ENCODE data around the gene TRERF1.

Gene TRERF1

DNA sequence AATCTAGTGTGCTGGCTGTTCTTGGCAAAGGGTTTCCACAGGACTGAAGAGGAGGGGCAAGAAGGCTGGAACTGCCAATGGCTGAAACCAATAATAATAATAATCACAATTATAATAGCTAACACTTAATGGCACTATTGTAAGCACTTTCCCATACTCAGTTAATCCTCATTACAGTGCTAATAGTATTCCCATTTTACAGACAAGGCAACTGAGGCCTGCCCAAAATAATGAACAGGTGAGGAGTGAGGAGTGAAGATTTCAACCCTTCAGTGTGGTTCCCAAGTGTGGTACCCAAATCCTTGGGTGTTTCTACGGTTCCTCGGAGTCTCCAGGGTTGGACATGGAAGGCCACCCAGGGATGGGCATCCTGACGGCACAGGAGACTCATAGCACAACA is 69.9 kb downstream of the TRERF1 start:
- Histone ChIP-seq H3K4me2 (ENCODE audit: low read depth, low read length, poor library complexity, severe bottlenecking) (no peak overlapping the region), H3K27me3 (ENCODE audit: low read length) (no peaks in the 10 kb centered on the region), H4K20me1 (ENCODE audit: low read depth, low read length) (no peaks in the 10 kb centered on the region), H3K4me3 (ENCODE audit: insufficient read depth, low read length, poor library complexity, severe bottlenecking) (no peak overlapping the region), H3K9me2 (replicated peaks; ENCODE audit: insufficient read depth, low read length) (no peaks in the 10 kb centered on the region), H3K79me2 (ENCODE audit: insufficient read depth, low read length) (no peaks in the 10 kb centered on the region), H3F3A (ENCODE audit: insufficient read depth) (no peaks in the 10 kb centered on the region), H3K27ac (ENCODE audit: low read depth, low read length) (no peak overlapping the region), H2AFZ (ENCODE audit: low read depth, low read length, severe bottlenecking) (no peak overlapping the region), H3K9ac (ENCODE audit: low read length) (no peak overlapping the region), H3K36me3 (ENCODE audit: low read length) (no peaks in the 10 kb centered on the region), H3K9me3 (ENCODE audit: insufficient read depth, low read length) (no peaks in the 10 kb centered on the region)
- TF ChIP-seq EZH2phosphoT487 (conservative IDR thresholded peaks at IDR 0.05; ENCODE audit: low read length), result no peak
- TF ChIP-seq, protein P1, sequence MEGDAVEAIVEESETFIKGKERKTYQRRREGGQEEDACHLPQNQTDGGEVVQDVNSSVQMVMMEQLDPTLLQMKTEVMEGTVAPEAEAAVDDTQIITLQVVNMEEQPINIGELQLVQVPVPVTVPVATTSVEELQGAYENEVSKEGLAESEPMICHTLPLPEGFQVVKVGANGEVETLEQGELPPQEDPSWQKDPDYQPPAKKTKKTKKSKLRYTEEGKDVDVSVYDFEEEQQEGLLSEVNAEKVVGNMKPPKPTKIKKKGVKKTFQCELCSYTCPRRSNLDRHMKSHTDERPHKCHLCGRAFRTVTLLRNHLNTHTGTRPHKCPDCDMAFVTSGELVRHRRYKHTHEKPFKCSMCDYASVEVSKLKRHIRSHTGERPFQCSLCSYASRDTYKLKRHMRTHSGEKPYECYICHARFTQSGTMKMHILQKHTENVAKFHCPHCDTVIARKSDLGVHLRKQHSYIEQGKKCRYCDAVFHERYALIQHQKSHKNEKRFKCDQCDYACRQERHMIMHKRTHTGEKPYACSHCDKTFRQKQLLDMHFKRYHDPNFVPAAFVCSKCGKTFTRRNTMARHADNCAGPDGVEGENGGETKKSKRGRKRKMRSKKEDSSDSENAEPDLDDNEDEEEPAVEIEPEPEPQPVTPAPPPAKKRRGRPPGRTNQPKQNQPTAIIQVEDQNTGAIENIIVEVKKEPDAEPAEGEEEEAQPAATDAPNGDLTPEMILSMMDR (IDR thresholded peaks at IDR 0.05; ENCODE audit: insufficient read depth, low read length, poor library complexity, severe bottlenecking), result no peak

DNA sequence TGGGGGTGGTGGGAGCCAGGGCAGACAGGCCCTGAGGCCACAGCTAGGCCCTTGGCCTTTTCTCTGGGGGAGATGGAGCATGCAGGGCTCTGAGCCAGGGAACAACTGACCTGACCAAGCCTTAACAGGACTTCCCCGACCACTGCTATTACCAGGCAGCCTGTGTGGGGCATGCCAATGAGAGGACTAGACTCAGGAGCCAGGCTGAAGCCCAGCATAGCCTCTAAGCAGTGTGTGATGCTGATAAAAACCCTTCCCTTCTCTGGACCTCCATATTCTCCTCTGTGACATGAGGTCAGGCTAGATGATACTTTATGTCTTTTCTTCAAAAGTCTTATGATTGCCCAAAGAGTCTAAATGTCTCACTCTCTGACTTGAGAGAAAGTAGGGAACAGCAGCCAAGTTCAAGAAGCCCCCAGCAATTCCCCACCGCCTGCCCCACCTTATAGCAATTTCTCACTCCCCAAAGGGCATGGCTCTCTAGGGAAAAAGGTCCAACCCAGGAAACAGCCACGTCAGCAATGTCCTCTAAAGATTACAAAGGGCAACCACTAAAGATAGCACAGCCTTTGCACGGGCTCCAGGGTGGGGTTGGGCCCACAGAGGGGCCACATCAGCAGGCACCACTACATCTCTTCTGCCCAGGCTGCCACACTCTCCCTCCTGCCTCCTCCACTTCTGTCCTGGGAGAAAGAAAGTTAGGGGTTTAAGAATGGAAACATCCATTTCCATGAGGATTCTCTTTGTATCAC is 71.3 kb downstream of the TRERF1 start:
- Histone ChIP-seq H3K79me2 (ENCODE audit: insufficient read depth, low read length) (no peaks in the 10 kb centered on the region), H3K36me3 (ENCODE audit: low read length) (no peaks in the 10 kb centered on the region), H3K9ac (ENCODE audit: low read length) (no peak overlapping the region)

GRCh38 chr6:42378536-42378935 is 73.2 kb downstream of the TRERF1 start:
- Histone ChIP-seq H2AFZ (ENCODE audit: low read depth, low read length, severe bottlenecking) (no peak overlapping the region), H3K36me3 (ENCODE audit: low read length) (no peaks in the 10 kb centered on the region), H3F3A (ENCODE audit: insufficient read depth) (no peaks in the 10 kb centered on the region), H3K27me3 (ENCODE audit: low read length) (no peaks in the 10 kb centered on the region), H3K27ac (ENCODE audit: low read depth, low read length) (no peak overlapping the region), H3K9ac (ENCODE audit: low read length) (no peak overlapping the region), H3K9me2 (replicated peaks; ENCODE audit: insufficient read depth, low read length) (no peaks in the 10 kb centered on the region), H3K4me2 (ENCODE audit: low read depth, low read length, poor library complexity, severe bottlenecking) (no peak overlapping the region), H3K79me2 (ENCODE audit: insufficient read depth, low read length) (no peaks in the 10 kb centered on the region), H3K9me3 (ENCODE audit: insufficient read depth, low read length) (no peaks in the 10 kb centered on the region), H4K20me1 (ENCODE audit: low read depth, low read length) (no peaks in the 10 kb centered on the region), H3K4me3 (ENCODE audit: insufficient read depth, low read length, poor library complexity, severe bottlenecking) (no peak overlapping the region)
- TF ChIP-seq, protein P1 (IDR thresholded peaks at IDR 0.05; ENCODE audit: insufficient read depth, low read length, poor library complexity, severe bottlenecking), result no peak
- TF ChIP-seq EZH2phosphoT487 (conservative IDR thresholded peaks at IDR 0.05; ENCODE audit: low read length), result no peak

More for the DNA sequence above, 71.3 kb downstream of the TRERF1 start:
- no peak overlapping the region for H3K27ac ChIP-seq (ENCODE audit: low read depth, low read length)
- no peaks in the 10 kb centered on the region for H4K20me1 ChIP-seq (ENCODE audit: low read depth, low read length)
- H3K4me2 ChIP-seq (ENCODE audit: low read depth, low read length, poor library complexity, severe bottlenecking), result no peak overlapping the region
- no peaks in the 10 kb centered on the region for H3K9me2 ChIP-seq (replicated peaks; ENCODE audit: insufficient read depth, low read length)
- no peak overlapping the region for H3K4me3 ChIP-seq (ENCODE audit: insufficient read depth, low read length, poor library complexity, severe bottlenecking)
- H2AFZ ChIP-seq (ENCODE audit: low read depth, low read length, severe bottlenecking), result no peak overlapping the region
- TF ChIP-seq, protein P1 (IDR thresholded peaks at IDR 0.05; ENCODE audit: insufficient read depth, low read length, poor library complexity, severe bottlenecking), result no peak
- no peak for TF ChIP-seq EZH2phosphoT487 (conservative IDR thresholded peaks at IDR 0.05; ENCODE audit: low read length)
- H3F3A ChIP-seq (ENCODE audit: insufficient read depth), result no peaks in the 10 kb centered on the region
- no peaks in the 10 kb centered on the region for H3K27me3 ChIP-seq (ENCODE audit: low read length)
- H3K9me3 ChIP-seq (ENCODE audit: insufficient read depth, low read length), result no peaks in the 10 kb centered on the region
